Glomerular visceral epithelial cell (primary cell): ENCODE measurements around the gene DNHD1.

ENCODE experiments used
- DNase-seq: peaks from one replicate; pipeline ENCODE4 v3.0.0-alpha.2; 2016; ENCODE audit errors: extremely low spot score

Gene DNHD1

DNA sequence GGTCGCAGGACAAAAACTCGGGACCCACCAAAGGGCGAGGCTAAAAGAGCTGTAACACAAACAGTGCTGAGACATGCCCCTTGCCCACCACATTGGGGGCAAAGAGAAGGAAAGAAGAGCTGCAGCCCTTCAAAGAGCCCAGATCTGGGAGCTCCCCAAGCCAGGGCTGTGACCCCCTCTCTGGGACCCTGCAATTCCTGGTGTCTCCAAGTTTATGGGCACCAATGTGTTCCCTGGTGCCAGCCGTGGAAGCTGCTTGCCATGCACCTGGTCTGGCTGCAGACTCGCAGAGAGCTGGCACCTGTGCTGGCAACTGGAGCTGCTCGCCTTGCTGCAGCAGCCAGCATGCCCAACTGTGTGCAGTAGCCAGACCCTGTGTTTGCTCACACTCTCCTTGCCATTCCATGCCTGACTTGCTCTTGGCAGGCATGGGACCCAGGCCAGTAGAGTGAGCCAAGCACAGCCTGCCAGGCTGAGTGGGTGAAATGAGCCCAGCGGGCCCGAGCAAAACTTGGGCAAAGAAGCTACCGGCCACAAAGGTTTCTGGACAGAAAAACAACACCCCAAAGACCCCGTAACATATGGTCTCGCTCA, 90.4 kb downstream of the DNHD1 start:
- DNase-seq, result no peak

DNA sequence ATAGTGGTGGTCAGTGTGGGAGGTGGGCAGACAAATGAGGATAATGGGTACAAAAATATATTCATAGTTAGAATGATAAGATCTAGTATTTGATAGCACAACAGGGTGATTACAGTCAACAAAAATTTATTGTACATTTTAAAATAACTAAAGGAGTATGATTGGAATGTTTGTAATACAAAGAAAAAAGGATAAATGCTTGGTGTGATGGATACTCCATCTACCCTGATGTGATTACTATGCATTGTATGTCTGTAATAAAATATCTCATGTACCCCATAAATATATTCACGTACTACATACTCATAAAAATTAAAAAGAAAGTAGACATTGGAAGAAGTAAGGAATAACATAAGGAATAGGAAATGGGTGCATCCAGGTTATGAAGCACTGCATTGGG, 90.9 kb downstream of the DNHD1 start:
- DNase-seq, result no peak

GRCh38 chr11:6594142-6594768, 97.2 kb downstream of the DNHD1 start:
- no peak for DNase-seq

DNA sequence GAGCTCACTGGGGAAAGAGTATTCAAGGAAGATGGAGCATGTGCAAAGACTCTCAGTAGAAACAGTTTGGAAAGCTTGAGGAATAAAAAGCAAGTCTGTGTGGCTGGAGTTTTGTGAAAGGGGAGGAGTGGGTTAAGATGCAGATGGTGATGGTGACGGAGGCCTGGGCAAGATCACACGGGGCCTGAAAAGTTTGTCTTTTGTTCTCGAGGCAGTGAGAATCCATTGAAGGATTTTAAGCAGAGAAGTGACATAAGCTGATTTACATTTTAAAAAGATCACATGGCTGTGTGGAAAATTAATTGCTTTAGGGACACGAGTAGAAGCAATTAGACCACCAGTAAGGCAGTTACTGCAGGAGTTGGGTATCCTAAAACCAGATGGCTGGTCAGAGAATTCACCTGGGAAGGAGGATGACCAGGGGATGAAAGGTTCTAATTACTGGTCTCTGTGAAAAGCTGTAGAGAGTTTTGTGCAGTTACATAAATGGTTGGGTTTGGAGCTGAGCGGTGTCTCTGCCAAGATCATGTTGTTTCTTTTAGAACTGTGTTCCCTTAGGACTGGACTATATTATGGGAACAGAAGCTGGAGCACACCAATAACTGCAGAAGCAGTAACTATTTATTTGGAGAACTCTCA, 99.3 kb downstream of the DNHD1 start:
- no peak for DNase-seq

- DNase-seq, result no peak
Observed at GRCh38 chr11:6598555-6598954, 101.5 kb downstream of the DNHD1 start.

- no peak for DNase-seq
Observed at GRCh38 chr11:6599449-6599848, 102.4 kb downstream of the DNHD1 start.

DNA sequence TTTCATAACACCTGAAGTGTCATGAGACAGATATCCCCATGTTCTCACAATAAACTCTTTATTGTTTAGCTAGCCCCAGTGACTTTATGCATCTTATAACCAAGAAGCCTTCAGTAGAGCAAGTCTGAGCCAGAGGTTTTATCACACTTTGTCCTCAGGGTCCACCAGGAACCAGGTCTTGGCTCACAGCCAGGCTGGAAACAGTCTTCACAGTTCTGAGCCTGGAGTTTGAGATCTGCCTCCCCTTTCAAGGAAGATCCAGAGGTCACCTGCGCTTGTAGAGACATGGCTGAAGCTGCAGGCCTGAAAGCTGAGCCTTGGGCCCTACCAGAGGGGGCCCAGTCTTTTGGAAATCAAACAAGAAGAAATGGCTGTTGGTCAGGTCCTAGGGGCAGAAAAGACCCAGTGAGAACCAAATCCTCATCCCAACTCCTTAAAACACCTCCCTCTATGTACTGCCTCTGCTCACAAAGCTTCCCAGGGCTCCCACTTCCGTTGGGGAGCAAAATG, 102.9 kb downstream of the DNHD1 start:
- no peak for DNase-seq

GRCh38 chr11:6601041-6601461, 104.0 kb downstream of the DNHD1 start:
- DNase-seq, result no peak

- DNase-seq, result no peak
Observed at GRCh38 chr11:6602096-6602940, 105.2 kb downstream of the DNHD1 start.

GRCh38 chr11:6603287-6604080, 106.4 kb downstream of the DNHD1 start, which contains the start of the genes ILK and RRP8:
TSS of gene ILK (plus strand) at chr11:6603774. CDS start at chr11:6604272, 498 bp downstream.
TSS of gene RRP8 (minus strand) at chr11:6603616. CDS start at chr11:6603502, 114 bp downstream.
- DNase-seq, result peak; percentile 87

GRCh38 chr11:6604081-6604626, 107.1 kb downstream of the DNHD1 start:
- peak; percentile 54 for DNase-seq

DNA sequence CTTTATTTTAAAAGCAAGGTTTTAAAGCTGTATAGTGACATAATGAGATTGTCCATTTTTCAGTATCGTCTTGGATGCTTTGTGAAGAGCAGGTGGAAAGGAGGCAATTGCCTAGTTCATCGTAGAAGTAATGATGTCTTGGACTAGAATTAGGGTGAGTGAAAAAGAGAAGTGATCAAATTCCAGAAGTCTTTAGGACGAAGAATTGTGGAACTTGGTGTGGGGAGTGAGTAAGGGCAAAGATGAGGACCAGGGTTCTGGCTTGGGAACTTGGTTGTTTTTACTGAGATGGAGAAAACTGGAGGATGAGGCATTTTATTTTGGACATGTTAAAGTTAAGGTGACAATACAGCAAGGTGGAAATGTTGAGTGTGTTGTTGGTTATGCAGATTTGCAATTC, 107.7 kb downstream of the DNHD1 start:
- DNase-seq, result no peak

- peak; percentile 95 for DNase-seq
Observed at GRCh38 chr11:6606471-6607189, 109.5 kb downstream of the DNHD1 start.

DNA sequence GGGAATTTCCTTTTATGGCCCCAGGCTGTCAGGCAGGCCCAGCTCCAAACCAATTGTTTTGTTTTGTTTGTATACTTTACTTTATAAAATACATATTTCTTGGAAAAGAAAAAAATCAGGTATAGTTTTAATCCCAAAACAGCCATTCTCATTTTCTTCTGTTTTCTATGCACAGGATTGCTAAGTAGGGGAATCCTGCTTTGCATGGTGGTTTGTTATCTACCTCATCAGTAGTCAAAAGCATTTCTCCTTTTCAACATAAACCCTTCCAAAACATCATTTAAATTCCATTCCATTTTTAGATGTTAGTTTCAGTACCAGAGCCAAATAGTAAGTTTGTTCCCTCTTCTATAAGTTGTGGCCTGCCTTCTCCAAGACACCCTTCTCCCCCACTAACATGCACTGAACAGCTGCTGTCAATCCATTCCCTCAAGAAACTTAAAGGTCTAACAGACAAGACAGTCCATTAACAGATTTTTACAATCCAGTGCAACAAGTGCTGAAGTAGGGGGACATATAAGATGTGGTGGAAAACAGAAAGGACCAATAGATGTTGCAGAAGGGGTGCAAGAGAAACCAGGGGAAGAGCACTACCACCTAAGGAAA, 110.2 kb downstream of the DNHD1 start:
- DNase-seq, result no peak

DNA sequence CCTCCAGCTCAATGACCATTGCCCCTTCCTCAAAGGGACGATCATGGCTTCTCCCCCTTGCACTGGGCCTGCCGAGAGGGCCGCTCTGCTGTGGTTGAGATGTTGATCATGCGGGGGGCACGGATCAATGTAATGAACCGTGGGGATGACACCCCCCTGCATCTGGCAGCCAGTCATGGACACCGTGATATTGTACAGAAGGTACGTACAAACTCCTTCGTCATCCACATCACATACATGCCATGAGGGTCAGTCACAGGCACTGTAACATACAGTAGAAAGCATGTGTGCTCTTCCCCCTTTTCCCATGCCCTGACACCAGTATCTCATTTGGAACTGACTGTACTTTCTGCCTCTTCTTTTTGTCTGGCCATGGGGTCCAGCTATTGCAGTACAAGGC, 110.9 kb downstream of the DNHD1 start:
- DNase-seq, result no peak

DNA sequence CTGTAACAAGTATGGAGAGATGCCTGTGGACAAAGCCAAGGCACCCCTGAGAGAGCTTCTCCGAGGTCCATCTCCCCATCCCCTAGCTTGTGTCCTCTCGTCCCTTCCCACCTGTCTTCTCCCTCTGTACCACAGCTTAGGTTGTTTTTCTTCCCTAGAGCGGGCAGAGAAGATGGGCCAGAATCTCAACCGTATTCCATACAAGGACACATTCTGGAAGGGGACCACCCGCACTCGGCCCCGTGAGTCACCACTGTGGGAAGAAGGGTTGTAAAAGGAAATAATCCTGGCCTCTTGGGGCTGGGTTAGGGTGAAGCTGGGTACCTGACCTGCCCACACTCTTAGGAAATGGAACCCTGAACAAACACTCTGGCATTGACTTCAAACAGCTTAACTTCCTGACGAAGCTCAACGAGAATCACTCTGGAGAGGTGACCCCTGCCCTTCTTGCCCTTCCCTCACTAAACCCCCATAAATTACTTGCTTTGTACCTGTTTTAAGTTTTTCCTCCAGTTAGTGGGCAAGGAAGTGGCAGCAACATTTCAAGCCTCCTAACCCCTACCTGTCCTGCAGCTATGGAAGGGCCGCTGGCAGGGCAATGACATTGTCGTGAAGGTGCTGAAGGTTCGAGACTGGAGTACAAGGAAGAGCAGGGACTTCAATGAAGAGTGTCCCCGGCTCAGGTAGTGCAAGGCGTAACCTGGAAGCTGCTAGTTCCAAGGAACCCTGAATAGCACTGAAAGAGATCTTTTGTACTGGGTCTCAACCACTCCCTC, 111.8 kb downstream of the DNHD1 start:
- no peak for DNase-seq

DNA sequence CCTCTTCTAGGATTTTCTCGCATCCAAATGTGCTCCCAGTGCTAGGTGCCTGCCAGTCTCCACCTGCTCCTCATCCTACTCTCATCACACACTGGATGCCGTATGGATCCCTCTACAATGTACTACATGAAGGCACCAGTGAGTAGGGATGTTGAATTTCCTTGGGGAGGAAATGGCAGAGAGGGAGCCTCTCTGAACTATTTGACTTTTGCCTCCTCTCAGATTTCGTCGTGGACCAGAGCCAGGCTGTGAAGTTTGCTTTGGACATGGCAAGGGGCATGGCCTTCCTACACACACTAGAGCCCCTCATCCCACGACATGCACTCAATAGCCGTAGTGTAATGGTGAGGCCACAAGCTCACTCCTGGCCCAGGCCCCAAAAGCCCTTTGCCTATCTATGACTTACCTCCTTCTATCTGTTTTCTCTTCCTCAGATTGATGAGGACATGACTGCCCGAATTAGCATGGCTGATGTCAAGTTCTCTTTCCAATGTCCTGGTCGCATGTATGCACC, 112.5 kb downstream of the DNHD1 start:
- no peak for DNase-seq

GRCh38 chr11:6610591-6610990, 113.5 kb downstream of the DNHD1 start:
- DNase-seq, result no peak
